IPS-18c (cell line): ENCODE results near the gene CHST15.
"Not testable (repeated sequence)": the region's sequence is repeated elsewhere in the genome, so short reads cannot be mapped to it uniquely, and the experiment has no call there.

ENCODE experiments used
- H3K4me3 ChIP-seq: 2 replicates; pipeline ENCODE4 v1.7.0; 2013; ENCODE audit warnings: low read depth, mild to moderate bottlenecking, low read length, moderate library complexity; ENCODE audit not compliant: insufficient read depth
- H3K9me3 ChIP-seq: one replicate; pipeline ENCODE4 v1.6.1; 2013; ENCODE audit warnings: mild to moderate bottlenecking, low read length, moderate library complexity; ENCODE audit not compliant: control insufficient read depth, insufficient read depth

CHST15 gene

GRCh38 chr10:124106241-124106879 is 13.0 kb upstream of the CHST15 start:
- H3K9me3 ChIP-seq = no peaks in the 10 kb centered on the region
- H3K4me3 ChIP-seq = no peak overlapping the region

GRCh38 chr10:124105594-124105993 is 12.2 kb upstream of the CHST15 start:
- Histone ChIP-seq H3K4me3 (no peak overlapping the region), H3K9me3 (no peaks in the 10 kb centered on the region)

- no peaks in the 10 kb centered on the region for H3K9me3 ChIP-seq
- no peak overlapping the region for H3K4me3 ChIP-seq
Observed at GRCh38 chr10:124105045-124105444, 11.6 kb upstream of the CHST15 start.

GRCh38 chr10:124104011-124104627 is 10.7 kb upstream of the CHST15 start:
- no peaks in the 10 kb centered on the region for H3K9me3 ChIP-seq

GRCh38 chr10:124101351-124101750 is 8.0 kb upstream of the CHST15 start:
- no peaks in the 10 kb centered on the region for H3K9me3 ChIP-seq
- H3K4me3 ChIP-seq = no peak overlapping the region

More at GRCh38 chr10:124104011-124104627, 10.7 kb upstream of the CHST15 start:
- H3K4me3 ChIP-seq = no peak overlapping the region

GRCh38 chr10:124100651-124101050 is 7.3 kb upstream of the CHST15 start:
- H3K4me3 ChIP-seq, H3K9me3 ChIP-seq: not testable (repeated sequence)

GRCh38 chr10:124100124-124100523 is 6.7 kb upstream of the CHST15 start:
- Histone ChIP-seq H3K4me3 (no peak overlapping the region), H3K9me3 (peaks cover 2% of the 10 kb centered on the region)

GRCh38 chr10:124099604-124100003 is 6.2 kb upstream of the CHST15 start:
- no peak overlapping the region for H3K4me3 ChIP-seq

GRCh38 chr10:124098575-124098974 is 5.2 kb upstream of the CHST15 start:
- H3K9me3 ChIP-seq = peaks cover 2% of the 10 kb centered on the region

More at GRCh38 chr10:124099604-124100003, 6.2 kb upstream of the CHST15 start:
- H3K9me3 ChIP-seq = peaks cover 2% of the 10 kb centered on the region

GRCh38 chr10:124097883-124098282 is 4.5 kb upstream of the CHST15 start:
- H3K4me3 ChIP-seq = no peak overlapping the region
- peaks cover 2% of the 10 kb centered on the region for H3K9me3 ChIP-seq

More at GRCh38 chr10:124098575-124098974, 5.2 kb upstream of the CHST15 start:
- no peak overlapping the region for H3K4me3 ChIP-seq

GRCh38 chr10:124096494-124096893 is 3.1 kb upstream of the CHST15 start:
- no peak overlapping the region for H3K4me3 ChIP-seq
- H3K9me3 ChIP-seq = peaks cover 2% of the 10 kb centered on the region

GRCh38 chr10:124095801-124096200 is 2.4 kb upstream of the CHST15 start:
- not testable (repeated sequence) for H3K4me3 ChIP-seq

GRCh38 chr10:124095096-124095495 is 1.7 kb upstream of the CHST15 start:
- H3K4me3 ChIP-seq = no peak overlapping the region
- peaks cover 2% of the 10 kb centered on the region for H3K9me3 ChIP-seq

More at GRCh38 chr10:124095801-124096200, 2.4 kb upstream of the CHST15 start:
- not testable (repeated sequence) for H3K9me3 ChIP-seq

GRCh38 chr10:124094419-124094785 is 1.0 kb upstream of the CHST15 start:
- Histone ChIP-seq H3K4me3 (no peak overlapping the region), H3K9me3 (peaks cover 2% of the 10 kb centered on the region)

- H3K9me3 ChIP-seq = not testable (repeated sequence)
- H3K4me3 ChIP-seq = peak overlapping the region; percentile 74
Observed at GRCh38 chr10:124093774-124094418, 498 bp upstream of the CHST15 start.

GRCh38 chr10:124092250-124092859 is 1.0 kb downstream of the CHST15 start:
- Histone ChIP-seq H3K4me3 (peak overlapping the region; percentile 75), H3K9me3 (peaks cover 2% of the 10 kb centered on the region)

- peak overlapping the region; percentile 75 for H3K4me3 ChIP-seq
- H3K9me3 ChIP-seq = peaks cover 2% of the 10 kb centered on the region
Observed at GRCh38 chr10:124091646-124092249, 1.6 kb downstream of the CHST15 start.
